Loucy (cell line): ENCODE measurements around the gene BST1.

Experiments
- EZH2phosphoT487 ChIP-seq: fragments of 200-600 bp; IDR thresholded peaks from 2 replicates; pipeline ENCODE4 v1.6.1; 2018; ENCODE audit warnings: antibody characterized with exemption, mild to moderate bottlenecking, moderate library complexity, borderline replicate concordance
- TF ChIP-seq, protein P1 (sequence below): fragments of 200-600 bp; sonication (generic); conservative IDR thresholded peaks from 2 replicates; pipeline ENCODE4 v1.5.1; 2014; ENCODE audit warnings: mild to moderate bottlenecking, antibody characterized with exemption, low read length

- TF ChIP-seq, protein P1, sequence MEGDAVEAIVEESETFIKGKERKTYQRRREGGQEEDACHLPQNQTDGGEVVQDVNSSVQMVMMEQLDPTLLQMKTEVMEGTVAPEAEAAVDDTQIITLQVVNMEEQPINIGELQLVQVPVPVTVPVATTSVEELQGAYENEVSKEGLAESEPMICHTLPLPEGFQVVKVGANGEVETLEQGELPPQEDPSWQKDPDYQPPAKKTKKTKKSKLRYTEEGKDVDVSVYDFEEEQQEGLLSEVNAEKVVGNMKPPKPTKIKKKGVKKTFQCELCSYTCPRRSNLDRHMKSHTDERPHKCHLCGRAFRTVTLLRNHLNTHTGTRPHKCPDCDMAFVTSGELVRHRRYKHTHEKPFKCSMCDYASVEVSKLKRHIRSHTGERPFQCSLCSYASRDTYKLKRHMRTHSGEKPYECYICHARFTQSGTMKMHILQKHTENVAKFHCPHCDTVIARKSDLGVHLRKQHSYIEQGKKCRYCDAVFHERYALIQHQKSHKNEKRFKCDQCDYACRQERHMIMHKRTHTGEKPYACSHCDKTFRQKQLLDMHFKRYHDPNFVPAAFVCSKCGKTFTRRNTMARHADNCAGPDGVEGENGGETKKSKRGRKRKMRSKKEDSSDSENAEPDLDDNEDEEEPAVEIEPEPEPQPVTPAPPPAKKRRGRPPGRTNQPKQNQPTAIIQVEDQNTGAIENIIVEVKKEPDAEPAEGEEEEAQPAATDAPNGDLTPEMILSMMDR = no peak
- TF ChIP-seq EZH2phosphoT487 = no peak
Measured at GRCh38 chr4:15716115-15716514, 13.2 kb downstream of the BST1 start.
